ENCODE results near the gene JAZF1. TPM values are rescaled to one million over a fixed set of nuclear protein-coding genes. Genes with fewer than 3 reads are reported as not detected.
A peak's percentile ranks its signal among the peaks of the same experiment; 100 is the strongest.

The JAZF1 gene
- total RNA-seq, 1 experiment from 2014 or later: 5.6 TPM

- DNase-seq (ENCODE audit: low read depth): no peak
These were observed 104.8 kb downstream of the JAZF1 start for GRCh38 chr7:28075674-28076358.

GRCh38 chr7:28072876-28073514 is 107.6 kb downstream of the JAZF1 start:
- DNase-seq (ENCODE audit: low read depth): no peak

DNA sequence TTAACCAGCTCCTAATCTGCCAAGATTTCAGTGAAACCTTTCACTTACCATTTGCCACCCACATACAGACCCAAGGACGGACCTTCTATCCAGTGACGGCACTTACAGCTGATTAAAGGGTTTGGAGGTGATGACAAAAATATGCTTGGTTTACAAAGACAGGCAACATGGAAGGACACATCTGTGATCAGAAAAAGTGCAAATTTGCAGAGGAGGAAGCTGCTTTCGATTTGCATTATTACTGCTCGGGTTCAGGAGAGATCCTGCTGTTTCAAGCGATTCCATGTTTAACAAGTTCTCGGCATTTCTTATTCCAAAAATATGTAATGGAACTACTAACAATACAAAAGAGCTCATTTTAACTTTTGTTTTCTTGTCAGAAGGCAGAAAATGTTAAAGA is 109.0 kb downstream of the JAZF1 start:
- DNase-seq (ENCODE audit: low read depth): no peak

DNA sequence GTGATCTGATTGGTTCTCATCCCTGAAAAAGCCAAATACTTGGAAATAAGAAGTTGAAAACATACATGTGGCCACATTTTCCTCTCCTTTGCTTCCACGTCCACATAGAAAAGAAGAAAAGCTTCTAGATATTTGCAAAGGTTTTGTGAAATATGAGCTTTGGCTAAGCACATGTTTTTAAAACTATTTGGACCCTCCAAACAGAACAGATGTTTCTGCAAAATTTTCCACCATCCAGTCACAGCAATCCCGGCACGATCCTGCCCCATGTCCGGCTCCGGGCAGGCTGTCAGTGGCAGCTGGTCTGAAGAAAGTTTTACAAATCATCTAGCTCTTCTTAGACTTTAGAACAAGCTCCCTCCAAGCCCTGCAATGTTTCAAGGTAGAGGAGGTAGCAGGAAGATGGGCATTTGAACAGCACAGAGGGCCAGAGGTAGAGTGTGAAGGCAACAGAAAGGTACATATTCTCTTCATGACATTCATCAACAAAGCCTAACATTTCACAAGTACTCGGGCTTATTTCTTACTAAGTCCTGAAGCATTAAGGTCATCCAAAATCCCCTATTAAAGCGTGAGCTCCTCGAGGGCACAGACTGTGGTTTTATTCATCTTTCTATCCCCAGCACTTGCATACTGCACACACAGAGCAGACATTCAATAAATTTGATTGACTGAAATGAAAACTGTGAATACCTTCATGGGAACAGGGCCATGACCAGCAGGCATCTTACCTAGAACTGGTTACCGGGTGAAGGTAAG is 110.1 kb downstream of the JAZF1 start:
- DNase-seq (ENCODE audit: low read depth): peak; percentile 54

DNA sequence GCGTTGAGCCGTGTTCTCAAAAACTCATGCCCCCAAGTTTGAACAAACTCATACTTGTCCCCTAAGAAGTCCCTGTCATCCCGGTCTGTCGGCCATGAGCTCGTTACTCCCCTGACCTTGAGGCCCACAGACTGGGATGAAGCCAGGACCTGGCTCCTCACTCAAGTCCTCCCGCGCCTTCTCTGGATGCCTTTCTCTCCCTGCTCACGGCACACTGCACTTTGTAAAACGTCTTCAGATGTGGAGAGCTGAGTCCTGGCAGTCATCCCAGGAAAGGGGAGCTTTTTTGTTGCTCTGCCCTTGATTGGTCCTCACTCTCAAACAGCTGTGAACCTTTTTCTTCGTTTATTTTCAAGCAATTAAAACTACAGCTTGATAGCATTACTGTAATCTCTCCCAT is 110.8 kb downstream of the JAZF1 start:
- DNase-seq (ENCODE audit: low read depth): peak; percentile 33

DNA sequence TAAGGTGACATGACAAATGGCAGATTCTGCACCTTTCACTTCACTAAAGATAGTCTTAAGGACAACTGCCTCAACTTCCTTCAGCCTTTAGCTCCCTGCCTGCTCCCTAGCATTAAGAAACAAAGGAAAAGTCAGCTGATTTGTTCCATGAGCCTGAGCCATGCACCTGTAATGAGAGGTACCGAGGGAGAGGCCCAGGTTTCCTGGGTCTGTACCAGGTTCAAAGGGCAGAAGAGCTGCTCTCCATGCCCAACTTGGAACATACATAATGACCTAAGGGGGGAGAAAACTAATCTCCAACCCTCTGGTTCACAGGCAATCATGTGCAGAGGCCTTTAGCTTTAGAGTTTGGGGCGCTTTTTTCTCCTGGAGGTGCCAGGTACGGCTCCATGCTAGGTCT is 111.2 kb downstream of the JAZF1 start:
- DNase-seq (ENCODE audit: low read depth): no peak

DNA sequence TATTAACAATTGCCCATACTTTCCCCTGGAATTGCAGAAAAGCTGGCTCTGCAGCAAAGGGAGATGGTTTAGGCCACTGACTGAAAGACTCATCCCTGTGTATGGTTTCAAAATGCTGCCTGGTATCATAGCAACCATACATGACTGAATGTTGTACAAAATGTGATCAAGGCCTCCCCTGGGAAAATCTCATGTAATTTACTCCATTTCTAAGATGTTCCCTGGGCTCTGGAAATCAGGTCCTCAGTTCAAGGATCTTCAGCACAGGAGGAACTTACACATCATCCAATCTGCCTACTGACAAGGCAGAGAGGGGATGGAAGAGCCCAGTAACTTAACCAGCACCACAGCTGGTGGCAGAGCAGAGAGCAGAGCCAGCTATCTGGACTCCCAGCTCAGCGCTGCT is 111.8 kb downstream of the JAZF1 start:
- DNase-seq (ENCODE audit: low read depth): peak; percentile 88

DNA sequence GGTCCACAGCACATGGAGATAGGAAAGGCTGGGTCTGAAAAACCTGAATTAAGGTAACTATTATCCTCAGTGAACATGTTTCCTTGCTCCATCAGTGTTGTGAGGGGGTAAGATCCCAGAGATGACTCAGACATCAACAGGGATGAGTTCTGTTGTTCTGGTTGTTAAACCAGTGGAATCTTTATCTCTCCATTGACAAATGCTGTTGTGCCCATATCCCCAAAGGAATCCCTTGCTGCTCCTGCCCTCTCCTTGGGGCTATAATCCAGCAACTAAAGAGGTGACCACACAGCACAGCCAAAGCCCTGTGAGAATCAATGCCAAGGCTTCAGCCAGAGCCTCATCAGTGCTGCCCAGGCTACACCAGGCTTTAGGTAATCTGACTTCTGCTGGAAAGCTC is 113.4 kb downstream of the JAZF1 start:
- no peak for DNase-seq (ENCODE audit: low read depth)

GRCh38 chr7:28065721-28066285 is 114.8 kb downstream of the JAZF1 start:
- DNase-seq (ENCODE audit: low read depth): no peak

DNA sequence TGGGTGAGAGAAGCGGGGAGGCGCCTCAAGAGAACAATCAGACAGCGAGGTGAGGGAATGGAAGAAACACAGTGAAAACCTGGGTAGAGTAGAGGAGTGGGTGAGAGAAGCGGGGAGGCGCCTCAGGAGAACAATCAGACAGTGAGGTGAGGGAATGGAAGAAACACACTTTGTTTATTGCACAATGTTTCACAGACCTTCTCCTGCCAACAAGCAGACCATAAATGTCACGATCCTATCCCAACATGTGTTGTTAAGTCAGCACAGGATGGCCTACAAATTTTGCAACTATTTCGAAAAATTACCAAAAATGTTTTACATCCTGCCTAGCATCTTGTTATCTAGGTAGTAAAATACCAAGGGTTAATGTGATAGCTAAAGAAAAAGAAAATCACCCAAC is 115.3 kb downstream of the JAZF1 start:
- no peak for DNase-seq (ENCODE audit: low read depth)

DNA sequence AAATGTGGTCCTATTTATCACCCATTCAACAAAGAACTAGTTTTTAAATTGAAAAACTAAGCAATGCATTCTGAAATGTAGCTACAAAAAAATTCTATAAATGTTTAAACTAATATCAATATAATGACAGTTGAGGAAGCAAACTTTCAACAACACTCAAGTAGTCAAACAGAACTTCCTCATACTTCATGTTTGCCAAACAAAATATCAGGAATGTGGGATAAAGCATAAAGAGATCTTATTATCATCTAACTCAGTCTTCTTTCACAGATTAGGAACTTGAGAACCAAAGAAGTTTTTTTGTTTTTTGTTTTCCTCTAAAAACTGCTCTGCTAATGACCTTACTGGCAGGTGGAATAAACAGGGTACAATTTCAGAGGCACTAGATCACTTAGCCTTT is 116.2 kb downstream of the JAZF1 start:
- DNase-seq (ENCODE audit: low read depth): no peak

GRCh38 chr7:28062197-28062991 is 118.2 kb downstream of the JAZF1 start:
- DNase-seq (ENCODE audit: low read depth): peak; percentile 65

GRCh38 chr7:28061824-28062196 is 118.8 kb downstream of the JAZF1 start:
- no peak for DNase-seq (ENCODE audit: low read depth)

DNA sequence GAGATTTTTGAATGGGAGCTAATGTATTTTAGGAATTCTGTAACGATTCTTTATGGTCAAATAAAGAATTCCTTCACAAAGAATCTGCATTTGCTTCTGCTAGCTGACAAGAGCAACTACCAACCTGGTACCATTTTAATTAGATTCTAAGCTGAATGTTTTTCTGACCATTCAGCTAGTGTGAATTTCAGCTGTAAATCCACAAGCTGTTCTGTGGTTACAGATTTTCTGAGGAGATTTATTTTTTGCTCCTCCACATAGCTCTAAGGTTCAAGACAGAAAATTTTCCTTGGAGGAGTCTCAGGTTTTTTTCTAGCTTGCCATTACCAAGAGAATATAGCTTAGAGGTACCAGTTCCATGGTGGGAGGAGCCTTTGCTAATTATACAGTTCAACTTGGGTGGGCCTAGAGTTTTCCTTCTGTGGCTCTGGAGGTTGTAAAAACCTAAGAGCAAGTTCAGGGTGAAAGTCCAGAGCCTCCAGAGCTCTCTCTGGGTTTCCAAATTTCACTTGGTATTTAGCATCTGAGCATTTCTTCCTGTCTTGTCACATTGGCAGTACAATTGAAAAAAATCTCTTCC is 120.1 kb downstream of the JAZF1 start:
- no peak for DNase-seq (ENCODE audit: low read depth)

GRCh38 chr7:28055161-28055544 is 125.4 kb downstream of the JAZF1 start:
- DNase-seq (ENCODE audit: low read depth): peak; percentile 57

GRCh38 chr7:28054531-28055160 is 125.9 kb downstream of the JAZF1 start:
- DNase-seq (ENCODE audit: low read depth): no peak

GRCh38 chr7:28052933-28053332 is 127.7 kb downstream of the JAZF1 start:
- peak; percentile 88 for DNase-seq (ENCODE audit: low read depth)

GRCh38 chr7:28048694-28049093 is 131.9 kb downstream of the JAZF1 start:
- DNase-seq (ENCODE audit: low read depth): no peak

- DNase-seq (ENCODE audit: low read depth): no peak
These were observed 134.6 kb downstream of the JAZF1 start for GRCh38 chr7:28046035-28046434.

DNA sequence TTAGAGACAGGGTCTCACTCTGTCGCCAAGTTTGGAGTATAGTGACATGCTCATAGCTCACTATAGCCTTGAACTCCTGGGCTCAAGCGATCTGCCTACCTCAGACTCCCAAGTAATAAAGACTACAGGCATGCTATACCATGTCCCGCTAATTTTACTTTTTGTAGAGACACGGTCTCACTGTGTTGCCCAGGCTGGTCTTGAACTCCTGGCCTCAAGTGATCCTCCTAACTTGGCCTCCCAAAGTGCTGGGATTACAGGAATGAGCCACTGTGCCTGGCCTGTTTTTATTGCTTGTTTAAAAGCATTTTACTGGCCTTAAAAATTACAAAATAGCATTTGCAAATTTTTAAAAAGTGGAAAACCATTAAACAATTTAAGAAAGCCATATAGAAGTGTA is 135.0 kb downstream of the JAZF1 start:
- DNase-seq (ENCODE audit: low read depth): no peak

- DNase-seq (ENCODE audit: low read depth): no peak
These were observed 135.8 kb downstream of the JAZF1 start for GRCh38 chr7:28044825-28045224.

Data from LHCN-M2 (cell line).